Measurements from ENCODE around the gene CFAP45. TPM values are rescaled to one million over a fixed set of nuclear protein-coding genes. Genes with fewer than 3 reads are reported as not detected.
A peak's percentile ranks its signal among the peaks of the same experiment; 100 is the strongest.

The CFAP45 gene
- total RNA-seq, 4 donors from 2014 or later: 0.48 to 0.95 TPM; not detected in 2

- H3K4me3 ChIP-seq: no peak overlapping the region
- peaks cover 25 to 98% (median 81%) of the 10 kb centered on the region in 3 donors for H3K4me1 ChIP-seq
- peak overlapping the region in 2 of 4 donors; percentile 32 to 78 for H3K27ac ChIP-seq
- no peaks in the 10 kb centered on the region for H3K27me3 ChIP-seq
- no peaks in the 10 kb centered on the region for H3K9me3 ChIP-seq
- intact Hi-C loops (cut with DNase I): no loop called here
- TF ChIP-seq POLR2A (IDR thresholded peaks at IDR 0.05) (no peak), CTCF (IDR thresholded peaks at IDR 0.05) (no peak)
- DNase-seq: no peak
- H3K36me3 ChIP-seq: peaks cover 23 to 53% (median 25%) of the 10 kb centered on the region in 3 donors
- WGBS, 2 donors: 59 to 75% methylated on average over 3 to 5 of the region's 5 CpGs
Observed at GRCh38 chr1:159917533-159918351, 17.8 kb upstream of the CFAP45 start.

DNA sequence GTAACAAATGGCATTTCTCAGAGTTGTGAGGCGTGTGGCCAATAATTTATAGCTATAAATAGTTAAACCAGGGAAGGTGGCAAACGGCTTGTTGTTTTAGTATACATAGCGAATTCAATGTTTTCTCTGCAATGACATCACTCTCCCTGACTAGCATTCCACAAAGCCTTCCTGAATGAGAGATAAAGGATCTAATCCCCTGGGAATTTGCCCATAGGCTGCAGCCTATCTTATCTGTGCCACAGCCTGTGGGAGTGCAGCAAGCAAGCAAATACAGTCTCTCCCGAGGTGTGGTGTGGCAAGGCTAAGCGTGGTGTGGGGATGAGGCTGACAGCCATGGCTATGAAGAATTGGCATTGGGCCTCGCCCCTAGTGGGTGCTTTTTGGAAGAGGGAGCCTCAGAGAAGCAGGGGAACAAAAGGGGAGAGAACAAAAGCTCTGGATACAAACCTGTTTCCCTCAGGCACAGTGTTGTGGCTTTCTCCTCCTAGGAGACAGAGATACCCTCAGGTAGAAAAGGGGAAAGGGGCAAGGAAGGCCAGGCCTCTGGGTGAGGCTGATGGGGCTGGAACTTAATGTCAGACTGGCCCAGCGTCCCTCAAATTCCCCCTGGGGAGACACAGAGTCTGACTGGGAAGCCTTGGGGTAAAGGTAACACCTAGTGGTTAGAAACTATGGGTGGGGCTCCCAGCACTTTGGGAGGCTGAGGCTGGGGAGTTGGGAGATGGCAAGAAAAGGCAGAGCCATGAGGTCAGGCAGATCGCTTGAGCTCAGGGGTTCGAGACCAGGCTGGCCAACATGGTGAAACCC, 16.5 kb upstream of the CFAP45 start:
- Histone ChIP-seq H3K4me1 (peaks cover 16 to 98% (median 72%) of the 10 kb centered on the region in 3 donors), H3K36me3 (peaks cover 23 to 53% (median 25%) of the 10 kb centered on the region in 3 donors)
- no peak for DNase-seq

GRCh38 chr1:159915571-159916241, 15.7 kb upstream of the CFAP45 start:
- no peak for DNase-seq
- H3K9me3 ChIP-seq: no peaks in the 10 kb centered on the region
- peak overlapping the region; percentile 60 to 78 (median 64) for H3K27ac ChIP-seq
- intact Hi-C loops (cut with DNase I): no loop called here
- WGBS, 2 donors: 28 to 36% methylated on average over 5 of the region's 5 CpGs
- peaks cover 23 to 50% (median 25%) of the 10 kb centered on the region in 3 donors for H3K36me3 ChIP-seq
- no peaks in the 10 kb centered on the region for H3K27me3 ChIP-seq
- no peak overlapping the region for H3K4me3 ChIP-seq
- peaks cover 16 to 98% (median 68%) of the 10 kb centered on the region in 3 donors for H3K4me1 ChIP-seq
- TF ChIP-seq POLR2A (IDR thresholded peaks at IDR 0.05): no peak
- no peak for TF ChIP-seq CTCF (IDR thresholded peaks at IDR 0.05)

More for the DNA sequence above, 16.5 kb upstream of the CFAP45 start:
- Histone ChIP-seq H3K4me3 (no peak overlapping the region), H3K9me3 (no peaks in the 10 kb centered on the region), H3K27me3 (no peaks in the 10 kb centered on the region), H3K27ac (peak overlapping the region; percentile 60 to 78 (median 66))
- TF ChIP-seq POLR2A (IDR thresholded peaks at IDR 0.05): no peak
- TF ChIP-seq CTCF (IDR thresholded peaks at IDR 0.05): peak in 2 of 6 experiments; percentile 2 to 7
- WGBS, 2 donors: 25 to 36% methylated on average over 8 to 9 of the region's 9 CpGs
- intact Hi-C loops (cut with DNase I): no loop called here

DNA sequence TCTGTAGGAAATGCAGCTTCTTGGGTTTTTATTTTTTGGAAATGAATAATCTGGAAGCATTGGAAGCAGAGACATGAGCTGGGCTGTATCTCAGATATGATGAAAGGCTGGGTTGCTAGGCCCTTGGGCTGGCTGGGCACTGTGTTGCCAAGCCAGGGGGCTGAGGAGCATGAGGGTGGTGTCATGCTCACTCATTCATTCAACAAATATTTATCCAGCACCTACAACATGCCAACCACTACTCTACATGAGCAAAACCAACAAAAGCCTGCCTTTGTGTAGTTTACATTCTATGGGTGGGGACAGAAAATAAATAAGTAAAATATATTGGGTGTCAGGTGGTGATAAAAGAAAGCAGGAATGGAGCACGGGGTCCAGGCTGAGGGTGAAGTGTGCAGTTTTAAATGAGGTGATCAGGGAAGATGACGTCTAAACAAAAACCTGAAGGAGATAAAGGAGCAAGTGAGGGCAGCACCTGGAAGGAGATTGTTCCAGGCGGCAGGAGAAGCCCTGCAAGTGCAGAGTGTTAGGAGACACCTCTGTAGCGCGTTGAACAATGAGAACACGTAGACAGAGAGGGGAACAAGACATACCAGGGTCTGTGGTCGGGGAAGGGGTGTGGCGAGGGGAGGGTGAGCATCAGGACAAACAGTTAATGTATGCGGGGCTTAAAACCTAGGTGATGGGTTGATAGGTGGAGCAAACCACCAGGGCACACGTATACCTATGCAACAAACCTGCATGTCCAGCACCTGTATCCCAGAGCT, 14.5 kb upstream of the CFAP45 start:
- no peak for DNase-seq
- H3K4me1 ChIP-seq: peaks cover 23 to 95% (median 66%) of the 10 kb centered on the region in 3 donors
- intact Hi-C loops (cut with DNase I): no loop called here
- H3K36me3 ChIP-seq: peaks cover 12 to 37% (median 13%) of the 10 kb centered on the region in 3 donors
- 76 to 79% methylated on average over 10 of the region's 10 CpGs for WGBS, 2 donors
- H3K9me3 ChIP-seq: no peaks in the 10 kb centered on the region
- no peak overlapping the region for H3K4me3 ChIP-seq
- H3K27me3 ChIP-seq: no peaks in the 10 kb centered on the region
- peak overlapping the region in 3 of 4 donors; percentile 21 to 79 (median 74) for H3K27ac ChIP-seq
- TF ChIP-seq CTCF (IDR thresholded peaks at IDR 0.05): no peak
- TF ChIP-seq POLR2A (IDR thresholded peaks at IDR 0.05): no peak
